Body of pancreas (tissue), 4 donors: ENCODE data around the gene GCNA.

ENCODE experiments used
- POLR2A ChIP-seq, 3 donors: fragments of 450-650 bp; IDR thresholded peaks; one replicate each; pipeline ENCODE4 v1.6.1; 2016; ENCODE audit warnings: antibody characterized with exemption in 3 of 3, mild to moderate bottlenecking in 2 of 3
- TF ChIP-seq, protein P1 (sequence below), 7 experiments: fragments of 450-650 bp in 4 of 7; fragments of 200-600 bp in 3 of 7; sonication (generic) in 3 of 7; IDR thresholded peaks; one replicate each; pipeline ENCODE4 v1.5.1; 2016 to 2019; ENCODE audit warnings: antibody characterized with exemption in 7 of 7

DNA sequence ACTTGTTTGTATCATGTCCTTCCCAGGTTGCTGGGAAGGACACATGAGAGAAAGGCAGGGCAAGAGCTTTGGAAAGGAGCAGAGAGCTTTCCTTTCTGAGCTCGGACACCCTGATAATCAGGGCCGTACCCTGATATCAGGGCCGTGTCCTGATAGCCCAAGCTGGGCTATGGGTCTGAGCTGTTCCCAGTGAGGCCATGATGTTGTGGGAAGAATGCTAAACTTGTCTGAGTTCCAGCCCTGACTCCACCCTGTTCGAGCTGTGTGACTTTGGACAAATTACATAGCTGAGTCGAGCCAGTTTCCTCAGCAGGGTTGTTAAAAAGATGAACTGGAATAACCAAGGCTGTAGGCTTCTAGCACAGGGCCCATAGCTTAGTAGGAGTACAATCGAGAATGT, 43.4 kb downstream of the GCNA start:
- no peak for TF ChIP-seq POLR2A (IDR thresholded peaks at IDR 0.05)
- TF ChIP-seq, protein P1, sequence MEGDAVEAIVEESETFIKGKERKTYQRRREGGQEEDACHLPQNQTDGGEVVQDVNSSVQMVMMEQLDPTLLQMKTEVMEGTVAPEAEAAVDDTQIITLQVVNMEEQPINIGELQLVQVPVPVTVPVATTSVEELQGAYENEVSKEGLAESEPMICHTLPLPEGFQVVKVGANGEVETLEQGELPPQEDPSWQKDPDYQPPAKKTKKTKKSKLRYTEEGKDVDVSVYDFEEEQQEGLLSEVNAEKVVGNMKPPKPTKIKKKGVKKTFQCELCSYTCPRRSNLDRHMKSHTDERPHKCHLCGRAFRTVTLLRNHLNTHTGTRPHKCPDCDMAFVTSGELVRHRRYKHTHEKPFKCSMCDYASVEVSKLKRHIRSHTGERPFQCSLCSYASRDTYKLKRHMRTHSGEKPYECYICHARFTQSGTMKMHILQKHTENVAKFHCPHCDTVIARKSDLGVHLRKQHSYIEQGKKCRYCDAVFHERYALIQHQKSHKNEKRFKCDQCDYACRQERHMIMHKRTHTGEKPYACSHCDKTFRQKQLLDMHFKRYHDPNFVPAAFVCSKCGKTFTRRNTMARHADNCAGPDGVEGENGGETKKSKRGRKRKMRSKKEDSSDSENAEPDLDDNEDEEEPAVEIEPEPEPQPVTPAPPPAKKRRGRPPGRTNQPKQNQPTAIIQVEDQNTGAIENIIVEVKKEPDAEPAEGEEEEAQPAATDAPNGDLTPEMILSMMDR (IDR thresholded peaks at IDR 0.05) = no peak
